Activated B cell treated with CpG ODN at 0.5 μM for 24 hours (primary cell): Measurements from ENCODE around the gene ABR. TPM values are rescaled to one million over a fixed set of nuclear protein-coding genes. Genes with fewer than 3 reads are reported as not detected.

ENCODE experiments used
- ATAC-seq: fragments of 200-7000 bp; cut with Tn5 transposase; one replicate; pipeline ENCODE4 v1.10.0; 2021; ENCODE audit warnings: low read depth, mild to moderate bottlenecking, moderate library complexity
- CTCF ChIA-PET: fragments of 350-600 bp; sonication (Branson Sonifier 250); formaldehyde crosslinking; loops from one replicate; lab custom pipeline; 2021; ENCODE audit warnings: antibody characterized with exemption; lab: Charles Lee
- POLR2A ChIA-PET: fragments of 350-600 bp; sonication (Branson Sonifier 250); formaldehyde crosslinking; loops from one replicate; lab custom pipeline; 2021; ENCODE audit warnings: antibody characterized with exemption; lab: Charles Lee
- DNase-seq: peaks from one replicate; pipeline ENCODE4 v3.0.0; 2022
- H3K27ac Mint-ChIP-seq: one replicate; pipeline ENCODE4 v1.8.0; 2020; ENCODE audit warnings: mixed read lengths
- H3K27me3 Mint-ChIP-seq: one replicate; pipeline ENCODE4 v1.8.0; 2021; ENCODE audit warnings: mixed read lengths
- H3K36me3 Mint-ChIP-seq: one replicate; pipeline ENCODE4 v1.8.0; 2021; ENCODE audit warnings: low read depth, mixed read lengths
- H3K4me1 Mint-ChIP-seq: one replicate; pipeline ENCODE4 v1.8.0; 2021; ENCODE audit warnings: mixed read lengths
- H3K4me3 Mint-ChIP-seq: one replicate; pipeline ENCODE4 v1.8.0; 2020; ENCODE audit warnings: mild to moderate bottlenecking, mixed read lengths
- H3K9me3 Mint-ChIP-seq: one replicate; pipeline ENCODE4 v1.8.0; 2020; ENCODE audit warnings: mixed read lengths
- intact Hi-C: fragments of 100-400 bp; cut with micrococcal nuclease; formaldehyde crosslinking; loops from one replicate; pipeline ENCODE4 v1.15.1; 2024
- total RNA-seq: library from RNA; stranded (reverse); gene quantifications from 2 replicates; pipeline ENCODE4 v1.2.3, GENCODE V29; 2022
- TF ChIP-seq, protein P1 (sequence below): fragments of 200-600 bp; IDR thresholded peaks from one replicate; pipeline ENCODE4 v1.8.0; 2022; ENCODE audit warnings: antibody characterized with exemption, mild to moderate bottlenecking

The ABR gene
- total RNA-seq, 1 donor from 2014 or later = 150 TPM

DNA sequence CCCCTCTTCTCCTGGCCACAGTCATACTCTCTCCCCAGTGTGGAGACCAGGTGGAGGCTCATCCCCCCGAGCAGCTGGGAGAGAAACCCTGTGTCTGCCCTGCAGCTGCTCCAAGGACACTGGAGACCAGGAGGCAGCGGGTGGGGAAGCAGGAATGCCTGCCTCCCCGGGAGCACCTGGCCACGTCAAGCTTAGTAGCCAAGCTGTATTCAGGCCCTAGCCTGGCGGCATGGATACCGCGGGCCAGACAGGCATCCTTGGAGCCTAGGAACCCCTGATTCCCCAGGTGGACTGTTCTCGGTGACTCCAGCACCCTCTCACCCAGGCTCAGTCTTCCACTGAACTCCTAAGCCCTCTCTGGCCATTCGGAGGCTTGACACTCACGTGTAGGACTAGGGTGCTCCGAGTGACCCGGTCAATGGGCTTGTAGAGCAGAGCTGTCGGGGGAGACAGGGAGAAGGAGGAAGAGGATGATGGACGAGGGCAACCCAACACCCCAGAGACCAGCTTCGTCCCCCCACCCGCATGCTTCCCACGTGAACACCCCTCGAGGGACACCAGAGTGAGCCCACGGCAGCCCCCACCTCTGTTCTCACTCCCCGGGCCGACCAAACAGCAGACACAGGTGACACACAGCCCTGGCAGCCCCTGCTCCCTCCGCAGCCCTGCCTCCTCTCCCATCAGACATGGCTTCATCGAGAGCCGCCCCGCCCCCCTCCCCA, 106.4 kb downstream of the ABR start:
- ChIA-PET POLR2A (no interaction called here), CTCF (no interaction called here)
- ATAC-seq = no peak

DNA sequence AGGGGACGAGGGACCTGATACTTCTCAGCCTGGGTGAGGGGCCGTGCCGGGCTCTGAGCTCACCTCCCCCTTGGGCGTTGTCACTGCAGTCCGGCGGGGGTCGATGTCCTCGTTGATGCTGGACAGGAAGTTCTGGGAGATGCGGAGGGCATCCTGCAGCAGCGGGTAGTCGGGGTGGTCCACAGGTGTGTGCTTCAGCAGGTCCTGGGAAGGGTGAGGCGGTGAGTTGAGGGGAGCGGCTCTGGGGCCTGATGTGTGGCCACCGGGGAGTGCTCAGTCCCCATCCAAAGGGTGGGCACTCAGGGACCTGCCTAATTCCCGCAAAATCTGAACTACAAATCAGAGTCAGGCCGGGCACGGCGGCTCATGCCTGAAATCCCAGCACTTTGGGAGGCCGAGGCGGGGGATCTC, 107.2 kb downstream of the ABR start:
- no peak for ATAC-seq
- intact Hi-C loops = no loop called here
- Mint-ChIP-seq H3K36me3 (peaks cover 59% of the 10 kb centered on the region), H3K27ac (no peak overlapping the region), H3K4me3 (no peak overlapping the region), H3K4me1 (no peaks in the 10 kb centered on the region), H3K27me3 (no peaks in the 10 kb centered on the region), H3K9me3 (no peaks in the 10 kb centered on the region)
- CTCF ChIA-PET = no interaction called here
- no peak for DNase-seq
- TF ChIP-seq, protein P1, sequence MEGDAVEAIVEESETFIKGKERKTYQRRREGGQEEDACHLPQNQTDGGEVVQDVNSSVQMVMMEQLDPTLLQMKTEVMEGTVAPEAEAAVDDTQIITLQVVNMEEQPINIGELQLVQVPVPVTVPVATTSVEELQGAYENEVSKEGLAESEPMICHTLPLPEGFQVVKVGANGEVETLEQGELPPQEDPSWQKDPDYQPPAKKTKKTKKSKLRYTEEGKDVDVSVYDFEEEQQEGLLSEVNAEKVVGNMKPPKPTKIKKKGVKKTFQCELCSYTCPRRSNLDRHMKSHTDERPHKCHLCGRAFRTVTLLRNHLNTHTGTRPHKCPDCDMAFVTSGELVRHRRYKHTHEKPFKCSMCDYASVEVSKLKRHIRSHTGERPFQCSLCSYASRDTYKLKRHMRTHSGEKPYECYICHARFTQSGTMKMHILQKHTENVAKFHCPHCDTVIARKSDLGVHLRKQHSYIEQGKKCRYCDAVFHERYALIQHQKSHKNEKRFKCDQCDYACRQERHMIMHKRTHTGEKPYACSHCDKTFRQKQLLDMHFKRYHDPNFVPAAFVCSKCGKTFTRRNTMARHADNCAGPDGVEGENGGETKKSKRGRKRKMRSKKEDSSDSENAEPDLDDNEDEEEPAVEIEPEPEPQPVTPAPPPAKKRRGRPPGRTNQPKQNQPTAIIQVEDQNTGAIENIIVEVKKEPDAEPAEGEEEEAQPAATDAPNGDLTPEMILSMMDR = no peak
- POLR2A ChIA-PET = no interaction called here

More for the DNA sequence above, 106.4 kb downstream of the ABR start:
- TF ChIP-seq, protein P1 = no peak
- no peak overlapping the region for H3K27ac Mint-ChIP-seq
- H3K27me3 Mint-ChIP-seq = no peaks in the 10 kb centered on the region
- no peaks in the 10 kb centered on the region for H3K9me3 Mint-ChIP-seq
- H3K4me3 Mint-ChIP-seq = no peak overlapping the region
- H3K36me3 Mint-ChIP-seq = peaks cover 57% of the 10 kb centered on the region
- H3K4me1 Mint-ChIP-seq = no peaks in the 10 kb centered on the region
- DNase-seq = no peak
- intact Hi-C loops = no loop called here

DNA sequence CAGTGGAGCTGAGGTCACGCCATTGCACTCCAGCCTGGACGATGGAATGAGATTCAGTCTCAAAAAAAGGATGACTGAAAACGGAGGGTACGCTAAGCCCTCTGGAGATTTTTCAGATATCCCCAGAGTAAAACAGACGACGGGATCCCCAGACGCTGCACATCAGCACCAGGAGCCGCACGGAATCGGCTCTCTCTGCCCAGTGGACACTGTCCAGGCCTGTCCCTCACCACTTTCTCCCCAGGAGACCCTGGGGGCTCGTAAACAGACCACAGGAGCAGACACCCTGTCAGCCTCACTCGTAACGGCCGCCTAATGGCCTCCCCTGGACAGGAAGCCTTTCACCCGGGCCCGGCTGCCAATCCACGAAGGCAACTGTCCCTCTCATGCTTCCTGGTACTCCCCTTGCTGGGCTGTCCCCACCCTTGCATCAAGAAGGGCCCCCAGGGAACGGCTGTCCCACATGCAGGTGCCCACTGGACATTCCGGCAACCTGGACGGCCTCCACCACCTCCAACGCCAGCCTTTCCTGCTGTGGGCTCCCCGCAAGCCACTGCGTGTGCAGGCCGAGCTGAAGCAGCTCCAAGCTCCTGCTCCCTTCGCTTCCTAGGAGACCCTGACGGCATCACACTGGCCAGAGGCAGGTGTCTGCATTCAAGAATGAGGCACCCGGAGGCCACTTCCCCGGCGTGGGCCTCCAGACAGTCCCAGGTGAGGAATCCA, 108.5 kb downstream of the ABR start:
- ChIA-PET POLR2A (no interaction called here), CTCF (no interaction called here)
- Mint-ChIP-seq H3K36me3 (peaks cover 60% of the 10 kb centered on the region), H3K27ac (no peak overlapping the region), H3K4me3 (no peak overlapping the region), H3K9me3 (no peaks in the 10 kb centered on the region), H3K27me3 (no peaks in the 10 kb centered on the region), H3K4me1 (no peaks in the 10 kb centered on the region)
- intact Hi-C loops = no loop called here
- TF ChIP-seq, protein P1 = no peak
- DNase-seq (no peak), ATAC-seq (no peak)

DNA sequence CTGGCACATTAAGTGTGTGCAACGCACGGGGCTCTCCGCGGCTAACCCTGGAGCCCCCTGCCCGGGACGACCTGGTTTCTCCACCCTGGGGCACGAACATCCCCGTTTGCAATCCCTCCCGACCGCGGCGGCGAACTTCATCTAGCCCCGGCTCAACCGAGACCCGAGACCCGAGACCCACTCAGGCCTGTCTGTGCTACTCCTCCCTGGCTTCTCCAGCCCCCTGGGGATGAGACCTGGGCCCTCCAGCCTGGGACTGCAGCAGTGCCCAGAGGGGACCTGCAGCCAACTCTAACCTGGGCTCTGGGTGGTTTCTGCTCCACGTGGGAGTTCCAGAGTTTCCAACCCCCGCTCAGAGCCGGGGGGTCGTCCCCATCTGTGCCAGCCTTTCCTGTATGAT, 109.4 kb downstream of the ABR start:
- CTCF ChIA-PET = no interaction called here
- no peak for DNase-seq
- peaks cover 66% of the 10 kb centered on the region for H3K36me3 Mint-ChIP-seq

DNA sequence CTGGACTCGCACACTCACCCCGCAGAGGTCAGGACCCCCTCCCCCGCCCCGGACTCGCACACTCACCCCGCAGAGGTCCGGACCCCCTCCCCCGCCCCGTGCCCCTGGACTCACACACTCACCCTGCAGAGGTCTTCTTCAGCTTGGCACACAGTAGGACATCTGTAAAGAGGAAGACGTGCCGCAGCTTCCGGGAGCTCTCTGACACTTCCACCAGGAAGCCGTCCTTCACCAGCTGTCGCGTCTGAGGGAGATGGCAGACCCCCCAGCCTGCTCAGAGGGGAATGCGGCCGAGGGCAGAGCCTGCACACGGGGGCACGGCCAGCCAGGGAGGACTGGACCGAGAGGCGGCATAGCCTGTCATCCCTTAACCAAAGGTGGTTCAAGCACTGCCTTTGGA, 109.9 kb downstream of the ABR start:
- TF ChIP-seq, protein P1 = no peak
- no peaks in the 10 kb centered on the region for H3K4me1 Mint-ChIP-seq
- CTCF ChIA-PET = no interaction called here
- H3K27me3 Mint-ChIP-seq = no peaks in the 10 kb centered on the region
- DNase-seq (no peak), ATAC-seq (no peak)
- H3K27ac Mint-ChIP-seq = no peak overlapping the region
- POLR2A ChIA-PET = no interaction called here
- no peak overlapping the region for H3K4me3 Mint-ChIP-seq
- intact Hi-C loops = no loop called here
- peaks cover 1% of the 10 kb centered on the region for H3K9me3 Mint-ChIP-seq
- peaks cover 66% of the 10 kb centered on the region for H3K36me3 Mint-ChIP-seq

More for the DNA sequence above, 109.4 kb downstream of the ABR start:
- Mint-ChIP-seq H3K4me3 (no peak overlapping the region), H3K27ac (no peak overlapping the region), H3K4me1 (no peaks in the 10 kb centered on the region), H3K9me3 (peaks cover 1% of the 10 kb centered on the region), H3K27me3 (no peaks in the 10 kb centered on the region)
- TF ChIP-seq, protein P1 = no peak
- no peak for ATAC-seq
- POLR2A ChIA-PET = no interaction called here
- intact Hi-C loops = no loop called here
